Fibroblast of skin of scalp (primary cell): ENCODE measurements around the gene NPIPA7. TPM values are rescaled to one million over a fixed set of nuclear protein-coding genes. Genes with fewer than 3 reads are reported as not detected.
"Not testable (repeated sequence)": the region's sequence is repeated elsewhere in the genome, so short reads cannot be mapped to it uniquely, and the experiment has no call there.

Experiments
- DNase-seq: peaks from one replicate; pipeline ENCODE4 v3.0.0-alpha.2; 2013
- polyA plus RNA-seq, 2 experiments: library from polyadenylated mRNA; unstranded; fragments of 120-200 nt; gene quantifications; one replicate each; pipeline ENCODE4 v1.2.1, GENCODE V29; 2013; ENCODE audit not compliant: insufficient read length in 2 of 2

The NPIPA7 gene
- polyA plus RNA-seq (2013, experiment 1 of 2; ENCODE audit: insufficient read length): 22.4 TPM
- polyA plus RNA-seq (2013, experiment 2 of 2; ENCODE audit: insufficient read length): 10.2 TPM

GRCh38 chr16:16378840-16379239, at the start of gene NPIPA7:
Gene NPIPA7 (plus strand): TSS chr16:16379140. CDS start chr16:16379245, 105 bp downstream.
- not testable (repeated sequence) for DNase-seq

DNA sequence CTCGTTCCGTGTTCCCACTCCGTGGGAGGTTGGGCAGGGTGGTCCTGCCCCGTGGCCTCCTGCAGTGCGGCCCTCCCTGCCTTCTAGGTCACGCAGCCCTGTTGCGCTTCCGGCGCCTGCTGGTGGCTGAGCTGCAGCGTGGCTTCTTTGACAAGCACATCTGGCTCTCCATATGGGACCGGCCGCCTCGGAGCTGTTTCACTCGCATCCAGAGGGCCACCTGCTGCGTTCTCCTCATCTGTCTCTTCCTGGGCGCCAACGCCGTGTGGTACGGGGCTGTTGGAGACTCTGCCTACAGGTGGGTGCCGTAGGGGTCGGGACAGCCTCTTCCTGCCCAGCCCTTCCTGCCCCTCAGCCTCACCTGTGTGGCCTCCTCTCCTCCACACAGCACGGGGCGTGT, 47.5 kb upstream of the NPIPA7 start:
- DNase-seq: not testable (repeated sequence)

DNA sequence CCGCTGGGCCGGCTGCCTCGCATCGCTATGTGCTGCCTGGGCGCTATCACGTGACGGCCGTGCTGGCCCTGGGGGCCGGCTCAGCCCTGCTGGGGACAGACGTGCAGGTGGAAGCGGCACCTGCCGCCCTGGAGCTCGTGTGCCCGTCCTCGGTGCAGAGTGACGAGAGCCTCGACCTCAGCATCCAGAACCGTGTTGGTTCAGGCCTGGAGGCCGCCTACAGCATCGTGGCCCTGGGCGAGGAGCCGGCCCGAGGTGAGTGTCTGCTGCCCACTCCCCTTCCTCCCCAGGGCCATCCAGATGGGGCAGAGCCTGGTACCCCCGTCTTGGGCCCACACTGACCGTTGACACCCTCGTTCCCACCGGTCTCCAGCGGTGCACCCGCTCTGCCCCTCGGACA, 21.4 kb upstream of the NPIPA7 start:
- DNase-seq: not testable (repeated sequence)

DNA sequence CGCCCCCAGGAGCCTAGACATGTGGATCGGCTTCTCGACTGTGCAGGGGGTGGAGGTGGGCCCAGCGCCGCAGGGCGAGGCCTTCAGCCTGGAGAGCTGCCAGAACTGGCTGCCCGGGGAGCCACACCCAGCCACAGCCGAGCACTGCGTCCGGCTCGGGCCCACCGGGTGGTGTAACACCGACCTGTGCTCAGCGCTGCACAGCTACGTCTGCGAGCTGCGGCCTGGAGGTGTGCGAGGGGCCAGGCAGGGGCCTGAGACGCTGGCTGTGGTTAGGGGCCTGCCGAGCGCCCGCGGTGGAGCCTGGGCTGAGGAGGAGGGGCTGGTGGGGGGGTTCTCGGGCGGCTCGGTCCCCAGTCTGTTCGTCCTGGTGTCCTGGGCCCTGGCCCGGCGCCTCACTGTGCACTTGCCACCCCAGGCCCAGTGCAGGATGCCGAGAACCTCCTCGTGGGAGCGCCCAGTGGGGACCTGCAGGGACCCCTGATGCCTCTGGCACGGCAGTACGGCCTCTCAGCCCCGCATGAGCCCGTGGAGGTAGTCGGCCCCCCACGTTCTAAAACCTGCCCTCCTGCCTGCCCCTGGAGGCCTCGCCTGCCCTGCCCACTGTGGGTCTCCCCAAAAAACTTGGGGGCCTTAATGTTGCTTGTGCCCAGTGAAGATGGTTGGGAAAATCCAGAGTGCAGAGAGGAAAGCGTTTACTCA, 20.2 kb upstream of the NPIPA7 start:
- DNase-seq: not testable (repeated sequence)

- not testable (repeated sequence) for DNase-seq
Observed at GRCh38 chr16:16363595-16363994, 15.3 kb upstream of the NPIPA7 start.

GRCh38 chr16:16364100-16364499, 14.8 kb upstream of the NPIPA7 start:
- not testable (repeated sequence) for DNase-seq

- not testable (repeated sequence) for DNase-seq
Observed at GRCh38 chr16:16364701-16365100, 14.2 kb upstream of the NPIPA7 start.

DNA sequence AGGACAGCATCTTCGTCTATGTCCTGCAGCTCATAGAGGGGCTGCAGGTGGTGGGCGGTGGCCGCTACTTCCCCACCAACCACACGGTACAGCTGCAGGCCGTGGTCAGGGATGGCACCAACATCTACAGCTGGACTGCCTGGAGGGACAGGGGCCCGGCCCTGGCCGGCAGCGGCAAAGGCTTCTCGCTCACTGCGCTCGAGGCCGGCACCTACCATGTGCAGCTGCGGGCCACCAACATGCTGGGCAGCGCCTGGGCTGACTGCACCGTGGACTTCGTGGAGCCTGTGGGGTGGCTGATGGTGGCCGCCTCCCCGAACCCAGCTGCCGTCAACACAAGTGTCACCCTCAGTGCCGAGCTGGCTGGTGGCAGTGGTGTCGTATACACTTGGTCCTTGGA, 13.6 kb upstream of the NPIPA7 start:
- DNase-seq: not testable (repeated sequence)

GRCh38 chr16:16365851-16366250, 13.1 kb upstream of the NPIPA7 start:
- DNase-seq: not testable (repeated sequence)

GRCh38 chr16:16366552-16367284, 12.2 kb upstream of the NPIPA7 start:
- DNase-seq: not testable (repeated sequence)

DNA sequence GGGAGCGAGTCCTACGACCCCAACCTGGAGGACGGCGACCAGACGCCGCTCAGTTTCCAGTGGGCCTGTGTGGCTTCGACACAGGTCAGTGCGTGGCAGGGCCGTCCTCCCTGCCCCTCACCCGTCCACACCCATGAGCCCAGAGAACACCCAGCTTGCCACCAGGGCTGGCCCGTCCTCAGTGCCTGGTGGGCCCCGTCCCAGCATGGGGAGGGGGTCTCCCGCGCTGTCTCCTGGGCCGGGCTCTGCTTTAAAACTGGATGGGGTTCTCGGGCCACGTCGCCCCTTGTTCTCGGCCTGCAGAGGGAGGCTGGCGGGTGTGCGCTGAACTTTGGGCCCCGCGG, 11.7 kb upstream of the NPIPA7 start:
- DNase-seq: not testable (repeated sequence)

- not testable (repeated sequence) for DNase-seq
Observed at GRCh38 chr16:16369081-16369856, 9.7 kb upstream of the NPIPA7 start.

DNA sequence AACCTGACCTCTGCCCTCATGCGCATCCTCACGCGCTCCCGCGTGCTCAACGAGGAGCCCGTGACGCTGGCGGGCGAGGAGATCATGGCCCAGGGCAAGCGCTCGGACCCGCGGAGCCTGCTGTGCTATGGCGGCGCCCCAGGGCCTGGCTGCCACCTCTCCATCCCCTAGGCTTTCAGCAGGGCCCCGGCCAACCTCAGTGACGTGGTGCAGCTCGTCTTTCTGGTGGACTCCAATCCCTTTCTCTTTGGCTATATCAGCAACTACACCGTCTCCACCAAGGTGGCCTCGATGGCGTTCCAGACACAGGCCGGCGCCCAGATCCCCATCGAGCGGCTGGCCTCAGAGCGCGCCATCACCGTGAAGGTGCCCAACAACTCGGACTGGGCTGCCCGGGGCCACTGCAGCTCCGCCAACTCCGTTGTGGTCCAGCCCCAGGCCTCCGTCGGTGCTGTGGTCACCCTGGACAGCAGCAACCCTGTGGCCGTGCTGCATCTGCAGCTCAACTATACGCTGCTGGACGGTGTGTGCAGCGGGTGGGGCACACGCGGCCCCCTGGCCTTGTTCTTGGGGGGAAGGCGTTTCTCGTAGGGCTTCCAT, 7.7 kb upstream of the NPIPA7 start:
- DNase-seq: not testable (repeated sequence)

DNA sequence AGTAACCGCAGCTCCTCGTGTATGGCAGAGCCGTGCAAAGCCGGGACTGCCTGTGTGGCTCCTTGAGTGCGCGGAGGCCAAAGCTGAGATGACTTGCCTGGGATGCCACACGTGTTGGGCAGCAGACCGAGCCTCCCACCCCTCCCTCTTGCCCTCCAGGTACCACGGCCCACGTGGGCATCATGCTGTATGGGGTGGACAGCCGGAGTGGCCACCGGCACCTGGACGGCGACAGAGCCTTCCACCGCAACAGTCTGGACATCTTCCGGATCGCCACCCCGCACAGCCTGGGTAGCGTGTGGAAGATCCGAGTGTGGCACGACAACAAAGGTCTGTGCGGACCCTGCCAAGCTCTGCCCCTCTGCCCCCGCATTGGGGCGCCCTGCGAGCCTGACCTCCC, 4.7 kb upstream of the NPIPA7 start:
- DNase-seq: not testable (repeated sequence)

GRCh38 chr16:16399685-16400084, 20.7 kb downstream of the NPIPA7 start:
- not testable (repeated sequence) for DNase-seq

DNA sequence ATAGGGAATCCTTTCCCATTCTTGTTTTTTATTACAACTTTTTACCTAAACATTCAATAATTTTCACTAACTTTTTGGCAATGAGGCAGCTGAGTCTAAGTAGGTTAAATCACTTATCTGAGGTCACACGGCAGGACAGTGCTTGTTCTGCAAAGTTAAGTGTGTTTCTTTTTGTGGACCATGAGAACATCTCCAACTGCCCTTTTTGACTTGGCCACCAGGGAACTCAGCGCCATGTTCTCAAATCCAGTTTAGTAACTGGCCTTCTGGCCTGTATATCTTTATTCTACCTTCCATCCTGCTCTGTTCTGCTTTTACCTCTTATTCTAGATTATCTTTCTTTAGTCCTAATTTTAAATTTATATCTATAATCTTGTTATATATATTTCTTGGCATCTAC, 23.4 kb downstream of the NPIPA7 start:
- not testable (repeated sequence) for DNase-seq

- not testable (repeated sequence) for DNase-seq
Observed at GRCh38 chr16:16404283-16404682, 25.3 kb downstream of the NPIPA7 start.

DNA sequence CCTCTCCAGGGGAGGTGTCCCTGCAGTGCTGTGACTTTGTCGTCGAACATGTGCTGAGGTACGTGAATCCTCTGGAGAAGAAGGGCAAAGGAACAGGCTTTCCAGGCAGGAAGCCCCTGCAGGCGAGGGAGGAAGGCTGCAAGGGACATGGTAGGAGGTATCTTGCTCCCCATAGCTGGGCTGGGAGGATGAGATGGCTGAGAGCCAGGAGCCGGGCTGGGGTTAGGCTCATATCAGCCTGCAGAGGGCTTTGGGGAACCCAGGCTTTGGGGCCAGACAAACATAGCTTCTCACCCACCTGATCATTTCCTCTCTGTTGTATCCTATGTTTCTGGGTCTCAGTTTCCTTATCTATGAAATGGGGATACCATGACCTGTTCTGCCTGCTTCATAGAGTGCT, 26.5 kb downstream of the NPIPA7 start:
- not testable (repeated sequence) for DNase-seq

DNA sequence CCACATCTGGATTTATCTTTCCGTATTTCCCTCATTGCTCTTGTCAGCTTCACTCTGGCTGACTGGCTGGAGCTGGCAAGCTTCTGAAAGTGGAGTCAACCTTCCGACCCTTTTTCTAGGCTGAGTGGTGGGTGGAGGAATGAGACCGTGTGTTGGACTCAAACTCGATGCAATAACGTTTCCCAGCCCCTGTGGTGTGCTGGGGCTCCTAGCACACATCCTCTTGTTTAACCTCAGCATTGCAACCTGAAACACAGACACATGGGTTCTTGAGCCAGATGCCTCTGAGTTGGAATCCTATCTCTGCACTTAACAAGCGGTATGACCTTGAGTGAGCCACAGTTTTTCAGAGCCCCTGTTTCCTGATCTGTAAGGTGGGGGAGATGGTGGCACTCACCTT, 29.5 kb downstream of the NPIPA7 start:
- not testable (repeated sequence) for DNase-seq

GRCh38 chr16:16413773-16414172, 34.8 kb downstream of the NPIPA7 start:
- DNase-seq: not testable (repeated sequence)

DNA sequence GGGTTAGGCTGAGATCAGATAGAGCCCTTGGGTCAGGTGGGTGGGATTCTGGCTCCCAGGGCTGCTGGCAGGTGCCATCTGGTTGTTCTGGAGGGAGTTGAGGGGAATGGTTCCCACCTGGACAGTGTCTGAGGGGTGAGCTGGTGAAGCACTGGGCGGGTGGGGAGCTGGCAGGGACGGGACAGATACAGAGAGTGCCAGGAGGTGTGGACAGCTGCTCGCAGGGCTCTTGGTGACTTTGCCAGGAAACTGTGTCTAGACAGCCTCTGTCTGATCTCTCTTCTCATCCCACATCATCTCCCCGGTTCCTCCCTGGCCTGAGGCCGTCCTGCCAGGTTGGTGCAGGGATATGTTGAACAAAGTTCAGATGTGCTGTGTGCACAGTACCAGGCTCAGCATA, 38.1 kb downstream of the NPIPA7 start:
- not testable (repeated sequence) for DNase-seq

DNA sequence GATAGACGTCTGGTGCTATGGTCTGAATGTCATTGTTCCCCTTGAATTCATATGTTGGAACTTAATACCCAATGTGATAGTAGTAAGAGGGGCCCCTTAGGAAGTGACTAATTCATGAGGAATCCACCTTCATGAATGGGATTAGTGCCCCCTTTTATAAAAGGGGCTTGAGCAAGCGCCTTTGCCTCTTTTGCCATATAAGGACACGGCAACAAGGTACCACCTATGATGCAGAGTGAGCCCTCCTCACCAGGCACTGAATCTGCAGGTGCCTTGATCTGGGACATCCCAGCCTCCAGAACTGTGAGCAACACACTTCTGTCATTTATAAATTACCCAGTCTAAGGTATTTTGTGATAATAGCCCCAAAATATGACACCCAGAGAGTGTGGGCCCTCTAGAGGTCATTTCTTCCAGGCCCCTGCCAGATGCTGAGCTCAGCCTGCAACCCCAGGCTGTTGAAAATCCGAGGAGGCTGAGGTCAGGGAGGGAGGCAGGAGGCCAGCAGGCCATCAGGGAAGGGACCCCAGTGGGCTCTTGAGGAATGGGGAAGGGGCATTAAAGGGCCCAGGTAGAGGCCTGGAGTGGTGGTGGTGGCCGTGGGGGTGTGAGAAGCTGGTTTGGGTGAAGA, 39.1 kb downstream of the NPIPA7 start:
- DNase-seq: not testable (repeated sequence)
